ENCODE data around the gene STK38L. TPM values are rescaled to one million over a fixed set of nuclear protein-coding genes. Genes with fewer than 3 reads are reported as not detected.

STK38L gene
- total and polyA plus RNA-seq, 7 donors: 3.7 to 21.2 (median 16.3) TPM

GRCh38 chr12:27333403-27334009 is 89.4 kb downstream of the STK38L start:
- intact Hi-C loops (cut with DNase I): no loop called here
- ATAC-seq (peak in 1 of 4 donors; percentile 27), DNase-seq (peak in 1 of 2 donors; percentile 58)
- no peaks in the 10 kb centered on the region for H3K9me3 ChIP-seq
- WGBS, 3 donors: 2% methylated on average over 30 to 40 of the region's 40 CpGs
- peaks cover 0 to 50% (median 14%) of the 10 kb centered on the region in 3 donors for H3K27me3 ChIP-seq (ENCODE audit: insufficient read depth in 3 of 3, low read length in 2 of 3)
- H3K4me3 ChIP-seq: peak overlapping the region; percentile 73
- H3K36me3 ChIP-seq (ENCODE audit: insufficient read depth in 1 of 2, low read depth in 1 of 2): no peaks in the 10 kb centered on the region
- no peak for TF ChIP-seq CTCF (IDR thresholded peaks at IDR 0.05)
- peaks cover 4% of the 10 kb centered on the region for H3K4me1 ChIP-seq
- no peak overlapping the region for H3K27ac ChIP-seq

- TF ChIP-seq CTCF (IDR thresholded peaks at IDR 0.05): no peak
- Histone ChIP-seq H3K36me3 (ENCODE audit: insufficient read depth in 1 of 2, low read depth in 1 of 2) (no peaks in the 10 kb centered on the region), H3K9me3 (no peaks in the 10 kb centered on the region), H3K4me1 (peaks cover 4% of the 10 kb centered on the region), H3K4me3 (peak overlapping the region; percentile 73), H3K27me3 (ENCODE audit: insufficient read depth in 3 of 3, low read length in 2 of 3) (peaks cover 0 to 50% (median 14%) of the 10 kb centered on the region in 3 donors), H3K27ac (no peak overlapping the region)
- intact Hi-C loops (cut with DNase I): no loop called here
- DNase-seq: no peak
- ATAC-seq: no peak
- 72 to 79% (median 79%) methylated on average over 7 of the region's 7 CpGs for WGBS, 3 donors
These were observed 90.1 kb downstream of the STK38L start for GRCh38 chr12:27334042-27334720.

DNA sequence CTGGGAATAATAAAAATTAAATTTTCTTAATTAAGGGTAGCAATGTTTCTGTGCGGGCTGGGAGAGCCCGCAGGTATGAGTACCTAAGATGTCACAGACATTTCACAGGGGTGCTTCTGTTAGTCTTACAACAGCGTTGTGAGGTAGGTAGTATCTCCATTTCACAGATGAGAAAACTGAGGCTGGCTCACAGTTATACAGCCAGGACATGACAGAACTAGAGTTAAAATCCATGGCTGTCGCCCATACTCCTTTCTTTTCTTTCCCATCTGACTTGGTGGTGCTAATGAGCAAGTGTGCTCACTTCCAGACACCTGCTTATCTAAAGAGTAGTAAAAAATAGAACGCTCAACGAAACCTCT is 90.6 kb downstream of the STK38L start:
- H3K9me3 ChIP-seq: no peaks in the 10 kb centered on the region
- DNase-seq (no peak), ATAC-seq (no peak)
- no peak for TF ChIP-seq CTCF (IDR thresholded peaks at IDR 0.05)
- WGBS, 3 donors: 81 to 89% (median 81%) methylated on average over 6 of the region's 6 CpGs
- intact Hi-C loops (cut with DNase I): no loop called here
- H3K4me1 ChIP-seq: peaks cover 4% of the 10 kb centered on the region
- no peak overlapping the region for H3K4me3 ChIP-seq
- H3K27ac ChIP-seq: no peak overlapping the region
- no peaks in the 10 kb centered on the region for H3K36me3 ChIP-seq (ENCODE audit: insufficient read depth in 1 of 2, low read depth in 1 of 2)
- H3K27me3 ChIP-seq (ENCODE audit: insufficient read depth in 3 of 3, low read length in 2 of 3): peaks cover 0 to 49% (median 14%) of the 10 kb centered on the region in 3 donors

DNA sequence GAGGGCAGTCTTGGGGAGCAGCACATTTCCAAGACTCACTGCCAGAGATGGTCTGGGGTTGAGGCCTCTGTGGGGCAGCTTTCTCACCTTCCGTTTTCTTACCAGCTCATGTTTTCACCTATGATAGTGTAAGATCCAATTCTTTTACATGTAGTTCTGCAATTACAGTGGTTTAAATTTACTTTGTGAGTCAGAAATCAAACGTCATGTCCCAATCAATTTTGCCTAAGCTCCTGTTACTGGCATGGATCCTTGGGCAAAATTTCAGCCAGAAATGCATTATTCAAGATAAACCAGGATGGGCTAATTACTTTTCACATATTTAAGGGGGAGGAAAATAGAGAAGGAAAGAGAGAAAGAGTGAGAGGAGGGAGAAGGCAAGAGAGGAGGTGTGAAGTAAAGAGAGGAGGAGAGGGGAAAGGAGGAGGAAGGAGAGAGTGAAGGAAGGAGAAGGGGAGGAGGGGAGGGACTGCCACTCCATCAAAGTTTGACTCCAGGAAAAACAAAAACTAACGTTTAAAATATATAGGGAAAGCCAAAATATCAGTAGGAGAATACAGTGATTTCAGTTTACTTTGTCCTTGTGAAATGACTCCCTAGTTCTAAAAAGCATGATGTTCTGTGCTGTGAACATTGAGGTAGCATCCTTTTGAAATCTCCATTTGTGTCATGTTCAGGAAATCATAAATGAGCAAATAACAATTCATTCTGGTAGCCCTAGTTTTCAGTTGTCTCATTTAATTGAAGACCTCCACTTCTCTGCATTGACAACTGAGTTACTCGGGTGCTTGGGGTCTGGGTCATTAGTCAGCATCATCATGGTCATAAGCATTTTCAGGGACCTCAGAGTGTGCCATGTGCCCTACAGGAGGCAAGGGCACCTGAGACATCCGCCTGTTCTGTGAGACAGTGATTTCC is 91.5 kb downstream of the STK38L start:
- ATAC-seq: no peak
- Histone ChIP-seq H3K4me1 (peaks cover 4% of the 10 kb centered on the region), H3K27me3 (ENCODE audit: insufficient read depth in 3 of 3, low read length in 2 of 3) (peaks cover 0 to 41% (median 14%) of the 10 kb centered on the region in 3 donors), H3K27ac (no peak overlapping the region), H3K9me3 (no peaks in the 10 kb centered on the region), H3K4me3 (no peak overlapping the region), H3K36me3 (ENCODE audit: insufficient read depth in 1 of 2, low read depth in 1 of 2) (no peaks in the 10 kb centered on the region)
- intact Hi-C loops (cut with DNase I): no loop called here
- TF ChIP-seq CTCF (IDR thresholded peaks at IDR 0.05): no peak
- 65 to 81% (median 72%) methylated on average over 5 of the region's 5 CpGs for WGBS, 3 donors
- DNase-seq: no peak
